Femur (tissue), 1 donor: ENCODE data around the gene FAM241B.

Experiments
- DNase-seq: peaks from one replicate; pipeline ENCODE4 v3.0.0-alpha.2; 2017

Gene FAM241B

DNA sequence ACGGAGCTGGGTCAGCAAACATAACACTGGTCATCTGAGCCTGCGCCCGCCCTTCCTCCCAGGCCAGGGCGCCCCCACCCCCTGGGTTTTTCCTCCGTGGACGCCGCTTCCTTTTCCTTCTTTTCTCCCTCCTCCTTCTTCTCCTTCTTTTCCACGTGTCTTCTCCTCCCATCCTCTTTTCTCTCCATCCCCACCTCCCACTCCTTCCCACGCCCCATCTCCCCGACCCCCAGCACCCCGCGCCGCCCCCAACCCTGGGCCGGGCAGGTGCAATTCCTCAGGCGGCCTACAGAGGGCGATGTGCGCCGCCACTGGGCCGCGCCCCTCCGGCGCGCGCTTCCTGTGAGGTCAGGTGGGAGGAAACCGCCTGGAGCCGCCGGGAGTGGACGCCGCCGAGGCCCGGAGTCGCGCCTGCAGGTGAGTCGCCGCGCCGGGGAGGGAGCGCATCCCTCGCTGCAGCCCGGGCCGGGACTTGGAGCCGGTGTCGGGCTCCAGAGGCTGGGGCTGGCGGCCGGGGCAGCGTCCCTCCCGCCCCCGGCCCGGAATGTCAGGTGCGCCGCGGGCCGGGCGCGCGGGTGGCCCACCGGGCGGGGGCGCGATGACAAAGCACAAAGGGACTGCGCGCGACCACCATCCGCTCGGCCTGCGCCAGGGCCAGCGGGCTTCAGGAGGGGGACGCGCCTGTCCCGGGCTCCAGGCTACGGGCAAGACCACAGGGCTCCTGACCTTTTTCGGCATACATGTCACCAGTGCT, at the start of gene FAM241B:
Gene FAM241B (plus strand): TSS at position 351 of the 754 bp plus-strand sequence. CDS start 1,497 bp downstream, outside the sequence.
- DNase-seq, result peak; percentile 55

GRCh38 chr10:69580435-69580834, 49.6 kb upstream of the FAM241B start:
- DNase-seq, result no peak

- DNase-seq, result no peak
Observed at GRCh38 chr10:69583106-69583505, 46.9 kb upstream of the FAM241B start.

DNA sequence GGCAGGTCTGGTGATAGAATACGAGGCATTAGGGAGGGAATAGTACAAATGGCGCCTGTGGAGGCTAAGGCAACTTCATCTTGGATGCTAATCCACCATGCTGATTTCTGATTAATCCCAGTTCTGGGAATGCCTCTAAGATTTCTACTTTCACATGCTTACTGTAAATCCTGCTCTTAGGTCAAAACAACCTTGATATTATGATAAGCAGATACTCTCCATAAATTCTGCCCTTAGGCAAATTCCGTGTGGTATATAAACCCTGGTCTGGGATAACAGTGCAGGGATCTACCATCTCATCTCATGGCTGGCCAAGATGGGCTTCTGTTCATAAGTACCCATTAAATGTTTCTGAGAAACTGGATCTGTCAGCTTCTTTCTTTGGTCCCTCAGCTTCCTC, 45.4 kb upstream of the FAM241B start:
- DNase-seq, result no peak

DNA sequence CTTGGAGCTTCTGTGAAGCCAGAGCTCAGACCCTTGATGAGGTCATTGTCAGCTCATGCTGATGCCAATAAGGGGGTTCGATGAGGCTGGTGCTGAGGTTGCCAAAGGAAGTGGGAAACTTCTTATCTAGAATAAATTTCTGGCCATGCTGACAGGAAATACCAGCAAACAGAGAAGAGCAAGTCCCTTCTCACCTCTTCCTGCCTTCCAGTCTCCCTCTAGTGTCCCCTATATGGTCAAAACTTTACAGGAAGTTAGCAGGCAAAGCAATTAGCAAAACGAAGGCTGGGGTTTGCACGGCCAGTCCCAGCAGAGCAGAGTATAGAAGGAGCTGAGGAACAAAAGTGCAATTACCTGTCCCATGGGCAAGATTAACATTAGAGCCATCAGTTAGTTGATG, 41.7 kb upstream of the FAM241B start:
- no peak for DNase-seq

DNA sequence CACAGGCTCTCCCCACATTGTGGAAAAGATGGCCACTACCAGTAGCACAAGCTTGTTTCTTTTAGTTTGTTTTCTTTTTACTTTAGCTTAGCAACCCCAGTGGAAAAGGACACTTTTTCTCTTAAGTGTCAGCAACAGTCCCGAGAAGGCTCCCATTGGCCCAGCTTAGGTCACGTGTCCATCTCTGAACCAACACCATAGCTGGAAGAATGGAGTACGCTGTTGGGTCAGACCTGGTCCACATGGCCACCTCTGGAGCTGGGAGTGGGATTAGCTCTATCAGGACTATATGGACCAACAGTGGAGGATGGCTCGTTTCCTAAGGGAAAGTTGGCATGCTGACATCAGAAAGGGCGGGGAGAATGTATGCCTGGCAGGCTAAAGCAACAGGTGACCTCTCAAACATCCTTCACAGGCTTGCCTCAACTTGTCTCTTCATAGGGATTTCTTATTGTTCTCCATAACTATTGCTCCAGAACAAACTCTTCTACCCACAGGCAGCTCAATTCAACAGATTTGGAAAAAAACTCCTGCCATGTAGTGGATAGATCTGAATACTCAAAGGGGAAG, 29.2 kb upstream of the FAM241B start:
- DNase-seq, result no peak

DNA sequence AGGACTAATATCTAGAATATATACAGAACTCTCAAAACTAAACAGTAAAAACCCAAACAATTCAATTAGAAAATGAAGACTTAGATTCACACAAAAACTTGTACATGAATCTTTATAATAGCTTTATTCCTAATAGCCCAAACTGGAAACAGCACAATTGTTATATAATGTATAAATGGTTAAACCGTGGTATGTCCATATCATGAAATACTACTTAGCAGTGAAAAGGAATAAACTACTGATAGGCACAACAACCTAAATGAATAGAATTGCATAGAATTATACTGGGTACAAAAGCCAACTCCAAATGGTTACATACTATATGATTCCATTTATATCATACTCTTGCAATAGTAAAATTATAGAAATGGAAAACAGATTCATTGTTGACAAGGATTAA, 21.0 kb upstream of the FAM241B start:
- no peak for DNase-seq

DNA sequence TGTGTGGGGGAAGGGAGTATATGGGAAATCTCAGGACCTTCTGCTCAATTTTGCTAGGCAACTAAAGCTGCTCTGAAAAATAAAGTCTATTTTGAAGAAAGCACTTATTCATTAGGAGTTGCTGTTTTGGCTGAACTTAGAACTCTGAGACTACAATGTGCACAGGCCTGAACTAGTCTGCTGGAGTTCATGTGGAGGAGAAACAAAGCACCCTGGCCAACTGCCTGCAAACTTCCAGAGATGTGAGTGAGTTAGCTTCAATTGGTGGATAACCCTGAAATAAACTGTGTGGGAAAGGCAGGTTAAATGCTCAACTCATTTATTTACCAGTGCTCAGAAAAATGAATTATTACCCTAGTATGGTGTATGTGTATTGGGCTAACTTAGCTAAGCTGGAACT, 17.3 kb upstream of the FAM241B start:
- DNase-seq, result no peak

DNA sequence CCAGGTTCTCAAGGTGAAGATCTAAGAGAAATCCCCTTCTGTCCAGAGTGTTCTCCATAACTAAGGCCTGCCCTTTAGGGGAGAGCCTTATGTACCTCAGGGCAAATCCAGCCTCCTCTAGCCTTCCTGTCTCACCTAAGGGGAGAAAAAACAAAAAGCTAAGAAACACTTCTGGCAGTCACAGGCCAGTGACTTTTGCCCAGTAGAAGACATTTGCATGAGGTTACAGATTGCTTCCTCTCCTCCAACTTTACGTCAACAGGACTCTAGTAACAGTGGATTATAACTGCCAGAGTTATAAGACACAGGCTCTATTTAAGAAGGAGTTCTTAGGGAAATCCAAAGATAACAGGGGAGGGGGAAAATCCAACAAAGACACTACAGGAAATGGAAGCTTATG, 15.9 kb upstream of the FAM241B start:
- no peak for DNase-seq

- no peak for DNase-seq
Observed at GRCh38 chr10:69616358-69616757, 13.7 kb upstream of the FAM241B start.

DNA sequence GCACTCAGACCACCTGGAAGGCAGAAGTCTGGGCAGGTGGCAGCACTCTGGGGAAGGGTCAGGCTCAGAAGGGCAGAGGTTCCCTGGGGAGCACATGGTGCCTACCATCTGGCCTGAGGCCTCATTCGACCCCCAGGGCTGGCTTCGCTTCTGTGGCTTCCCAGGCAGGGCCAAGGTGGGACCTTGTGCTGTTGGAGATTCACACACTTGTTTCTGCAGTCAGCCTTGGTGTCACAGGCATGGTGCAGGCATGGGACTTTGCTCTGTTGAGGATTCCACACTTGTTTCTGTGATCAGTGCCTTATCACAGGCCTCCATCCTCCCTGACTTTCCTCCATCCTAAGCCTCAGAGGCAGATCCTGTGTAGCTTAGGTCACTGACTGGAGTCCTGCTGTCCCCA, 11.3 kb upstream of the FAM241B start:
- no peak for DNase-seq

- no peak for DNase-seq
Observed at GRCh38 chr10:69619626-69620025, 10.4 kb upstream of the FAM241B start.

GRCh38 chr10:69620625-69621024, 9.4 kb upstream of the FAM241B start:
- no peak for DNase-seq

GRCh38 chr10:69624245-69624786, 5.7 kb upstream of the FAM241B start:
- no peak for DNase-seq

GRCh38 chr10:69626826-69627225, 3.2 kb upstream of the FAM241B start:
- no peak for DNase-seq

GRCh38 chr10:69628891-69629290, 1.2 kb upstream of the FAM241B start:
- DNase-seq, result no peak

- no peak for DNase-seq
Observed at GRCh38 chr10:69629519-69629896, 539 bp upstream of the FAM241B start.

GRCh38 chr10:69630651-69631400, 779 bp downstream of the FAM241B start:
- no peak for DNase-seq

- DNase-seq, result no peak
Observed at GRCh38 chr10:69631566-69631965, 1.5 kb downstream of the FAM241B start.

DNA sequence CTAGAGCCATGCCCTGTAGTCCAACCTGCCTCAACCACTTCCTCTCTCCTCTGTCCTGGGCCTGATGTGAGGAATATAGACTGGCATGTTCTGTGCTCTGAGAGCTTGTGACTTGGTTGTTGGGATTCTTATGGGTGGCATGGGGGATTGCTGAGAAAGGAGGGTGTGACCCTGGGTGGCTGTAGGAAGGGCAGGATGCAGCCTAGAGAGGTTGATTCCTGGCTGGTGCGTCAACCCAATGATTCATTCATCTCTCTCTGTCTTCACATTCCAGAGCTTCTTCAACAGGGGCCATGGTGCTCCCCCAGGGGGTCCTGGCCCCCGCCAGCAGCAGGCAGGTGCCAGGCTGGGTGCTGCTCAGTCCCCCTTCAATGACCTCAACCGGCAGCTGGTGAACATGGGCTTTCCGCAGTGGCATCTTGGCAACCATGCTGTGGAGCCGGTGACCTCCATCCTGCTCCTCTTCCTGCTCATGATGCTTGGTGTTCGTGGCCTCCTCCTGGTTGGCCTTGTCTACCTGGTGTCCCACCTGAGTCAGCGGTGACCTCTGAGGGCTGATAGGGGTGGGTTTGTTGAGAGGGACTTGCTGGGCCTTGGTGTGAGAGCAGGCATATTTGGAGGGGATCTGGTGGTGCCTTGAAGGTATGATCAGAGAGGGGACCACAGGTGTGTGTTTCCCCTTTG, 2.6 kb downstream of the FAM241B start:
- no peak for DNase-seq

DNA sequence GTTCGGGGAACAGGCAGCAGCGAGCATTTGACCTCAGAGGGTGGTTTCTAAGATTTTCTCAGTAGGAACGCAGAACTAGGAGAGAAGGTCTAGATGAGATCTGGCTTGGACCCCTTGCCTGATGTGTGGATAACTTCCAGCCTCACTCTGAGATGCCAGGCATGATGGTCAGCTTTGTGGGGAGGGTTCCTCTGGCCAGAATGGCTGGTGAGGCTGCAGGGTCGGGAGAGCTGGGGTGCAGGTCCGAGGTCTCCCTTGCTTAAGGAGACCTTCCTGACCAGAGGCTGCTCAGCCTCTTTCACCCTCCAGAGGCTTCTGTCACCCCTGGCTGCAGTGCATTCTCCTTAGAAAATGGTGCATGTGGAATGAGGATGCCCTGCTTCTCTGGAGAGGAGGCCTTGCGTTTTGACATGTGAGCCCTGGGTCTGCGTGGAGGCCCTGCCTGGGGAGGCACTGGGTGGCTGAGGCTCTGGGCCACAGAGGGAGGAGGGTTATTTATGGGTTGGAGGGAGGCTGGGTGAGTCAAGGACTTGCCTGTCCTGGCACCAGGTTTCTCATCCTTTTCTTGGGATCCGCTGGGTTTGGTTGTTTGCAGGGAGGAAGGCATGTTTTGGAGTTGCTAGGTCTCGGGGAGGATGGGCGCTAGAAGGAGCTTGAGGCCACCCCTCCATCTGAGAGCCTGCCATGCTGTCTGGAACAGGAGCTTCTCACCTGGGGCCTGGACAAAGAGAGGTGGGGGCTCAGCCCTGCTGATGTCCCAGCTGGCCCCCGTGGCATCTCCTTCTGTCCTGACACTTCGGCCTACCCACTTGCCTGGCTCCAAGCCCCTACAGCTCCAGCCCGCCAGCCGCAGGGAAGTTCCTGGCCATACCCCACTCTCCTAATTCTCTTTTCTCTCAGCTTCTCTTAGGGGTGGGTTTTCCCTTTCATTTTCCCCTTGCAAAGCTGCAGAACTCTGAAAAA, 3.9 kb downstream of the FAM241B start:
- DNase-seq, result no peak
